Measurements from ENCODE around the gene SLC49A4. TPM values are rescaled to one million over a fixed set of nuclear protein-coding genes. Genes with fewer than 3 reads are reported as not detected.
A peak's percentile ranks its signal among the peaks of the same experiment; 100 is the strongest.

Gene SLC49A4
- total RNA-seq, 2 experiments from 2014 or later: 1.4 to 1.7 TPM

DNA sequence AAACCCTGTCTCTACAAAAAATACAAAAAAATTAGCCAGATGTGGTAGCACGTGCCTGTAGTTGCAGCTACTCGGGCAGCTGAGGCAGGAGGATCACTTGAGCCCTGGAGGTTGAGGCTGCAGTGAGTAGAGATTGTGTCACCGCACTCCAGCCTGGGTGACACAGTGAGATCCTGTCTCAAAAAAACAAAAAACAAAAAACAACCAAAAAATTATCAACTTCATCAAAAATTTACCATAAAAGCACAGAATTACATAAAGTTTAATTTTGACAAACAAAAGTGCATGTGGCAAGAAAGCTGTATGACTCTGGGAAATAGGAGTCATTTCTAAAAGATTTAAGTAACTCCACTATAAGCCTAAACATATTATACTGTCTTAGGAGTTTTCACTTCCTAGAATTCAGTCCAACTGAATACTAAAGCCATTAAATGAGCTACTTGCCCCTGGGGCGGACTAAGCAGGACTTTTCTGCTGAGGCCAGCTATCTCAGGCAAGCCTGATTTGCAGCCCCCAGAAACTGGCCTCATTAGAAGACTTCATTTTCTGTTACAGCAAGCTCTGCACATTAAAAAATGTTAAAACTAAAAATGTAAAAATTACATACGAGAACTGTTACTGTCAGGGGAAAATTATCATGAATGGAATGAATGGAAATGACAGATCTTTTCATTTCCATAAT, 24.2 kb upstream of the SLC49A4 start:
- intact Hi-C loops (cut with micrococcal nuclease): no loop called here
- Mint-ChIP-seq H3K4me3 (no peak overlapping the region), H3K9me3 (no peaks in the 10 kb centered on the region), H3K4me1 (ENCODE audit: low read depth) (no peaks in the 10 kb centered on the region), H3K27ac (no peak overlapping the region), H3K36me3 (ENCODE audit: low read depth) (peaks cover 6% of the 10 kb centered on the region), H3K27me3 (ENCODE audit: low read depth) (no peaks in the 10 kb centered on the region)
- DNase-seq: no peak
- CTCF ChIA-PET: interaction anchor here (0.6 to 0.9 kb wide), 2 partner anchors 34 to 76 kb away, joined by 3 to 4 read pairs; no protein-coding TSS in a partner anchor

DNA sequence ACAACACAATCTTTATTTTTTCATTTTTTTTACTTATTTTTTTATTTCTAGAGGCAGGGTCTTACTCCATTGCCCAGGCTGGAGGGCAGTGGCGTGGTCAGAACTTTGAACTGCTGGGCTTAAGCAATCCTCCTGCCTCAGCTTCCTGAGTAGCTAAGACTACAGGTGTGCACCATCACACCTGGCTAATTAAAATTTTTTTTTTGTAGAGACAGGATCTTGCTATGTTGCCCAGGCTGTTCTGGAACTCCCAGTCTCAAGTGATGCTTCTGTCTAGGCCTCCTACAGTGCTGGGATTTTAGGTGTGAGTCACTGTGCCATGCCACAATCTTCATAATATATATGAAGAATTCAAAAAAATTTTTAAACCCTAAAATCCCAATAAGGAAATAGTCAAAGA, 22.0 kb upstream of the SLC49A4 start:
- Mint-ChIP-seq H3K36me3 (ENCODE audit: low read depth) (peaks cover 6% of the 10 kb centered on the region), H3K9me3 (no peaks in the 10 kb centered on the region), H3K27ac (no peak overlapping the region), H3K4me1 (ENCODE audit: low read depth) (no peaks in the 10 kb centered on the region), H3K4me3 (no peak overlapping the region), H3K27me3 (ENCODE audit: low read depth) (no peaks in the 10 kb centered on the region)
- CTCF ChIA-PET: interaction anchor here (1.1 kb wide), 1 partner anchor 15 kb away, joined by 3 read pairs; no protein-coding TSS in a partner anchor
- intact Hi-C loops (cut with micrococcal nuclease): no loop called here
- no peak for DNase-seq

DNA sequence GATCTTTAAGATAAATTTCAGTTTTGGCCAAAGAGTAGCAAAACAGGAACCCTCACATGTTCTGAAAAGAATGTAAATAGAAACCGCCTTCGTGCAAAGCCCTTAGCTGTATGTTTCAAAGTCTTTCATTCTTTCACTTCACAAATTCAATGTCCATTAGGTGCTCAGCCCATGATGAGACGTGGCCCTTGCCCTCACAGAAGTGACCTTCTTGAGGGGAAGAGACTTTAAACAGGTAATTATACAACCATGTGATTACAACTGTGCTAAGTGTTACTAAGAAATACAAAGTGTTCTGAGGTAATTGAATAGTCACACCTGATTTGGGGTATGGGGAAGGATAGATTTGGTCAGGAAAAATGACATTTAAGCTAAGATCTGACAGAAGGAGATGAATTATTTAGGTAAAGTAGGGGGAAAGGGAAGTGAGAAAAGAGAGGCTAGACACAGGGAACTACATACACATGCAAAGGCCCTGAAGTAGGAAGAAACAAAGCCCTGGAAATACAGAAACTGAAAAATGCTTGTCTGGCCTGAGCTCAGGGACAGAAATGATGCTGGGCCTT, 20.8 kb upstream of the SLC49A4 start:
- Mint-ChIP-seq H3K27me3 (ENCODE audit: low read depth) (no peaks in the 10 kb centered on the region), H3K27ac (no peak overlapping the region), H3K9me3 (no peaks in the 10 kb centered on the region), H3K4me3 (no peak overlapping the region), H3K4me1 (ENCODE audit: low read depth) (no peaks in the 10 kb centered on the region), H3K36me3 (ENCODE audit: low read depth) (peaks cover 6% of the 10 kb centered on the region)
- intact Hi-C loops (cut with micrococcal nuclease): no loop called here
- DNase-seq: no peak
- CTCF ChIA-PET: interaction anchor here (0.9 to 1.3 kb wide), 2 partner anchors 19 to 45 kb away, joined by 3 read pairs; no protein-coding TSS in a partner anchor

DNA sequence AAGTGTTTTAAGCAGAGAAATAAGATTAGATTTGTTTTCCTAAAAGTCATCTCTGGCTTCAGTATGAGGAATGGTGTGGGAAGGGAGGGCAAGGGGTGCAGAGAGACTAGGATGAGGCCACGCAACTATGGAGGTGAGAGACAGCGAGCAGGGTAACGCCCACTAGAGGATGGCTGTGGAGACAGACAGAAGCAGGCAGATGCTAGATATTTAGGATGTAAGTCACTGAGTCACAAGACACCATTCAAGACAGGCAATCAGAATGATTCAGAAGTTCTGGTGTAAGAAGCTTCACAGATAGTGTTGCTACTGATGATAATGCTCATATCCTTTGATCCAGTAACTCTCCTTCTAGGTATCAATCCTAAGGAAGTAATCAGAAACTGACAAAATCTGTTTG, 20.3 kb upstream of the SLC49A4 start:
- intact Hi-C loops (cut with micrococcal nuclease): no loop called here
- Mint-ChIP-seq H3K27me3 (ENCODE audit: low read depth) (no peaks in the 10 kb centered on the region), H3K9me3 (no peaks in the 10 kb centered on the region), H3K27ac (no peak overlapping the region), H3K4me1 (ENCODE audit: low read depth) (no peaks in the 10 kb centered on the region), H3K36me3 (ENCODE audit: low read depth) (peaks cover 6% of the 10 kb centered on the region), H3K4me3 (no peak overlapping the region)
- CTCF ChIA-PET: interaction anchor here (0.6 to 1.1 kb wide), 2 partner anchors 129 to 363 kb away, joined by 3 to 4 read pairs; no protein-coding TSS in a partner anchor
- no peak for DNase-seq

DNA sequence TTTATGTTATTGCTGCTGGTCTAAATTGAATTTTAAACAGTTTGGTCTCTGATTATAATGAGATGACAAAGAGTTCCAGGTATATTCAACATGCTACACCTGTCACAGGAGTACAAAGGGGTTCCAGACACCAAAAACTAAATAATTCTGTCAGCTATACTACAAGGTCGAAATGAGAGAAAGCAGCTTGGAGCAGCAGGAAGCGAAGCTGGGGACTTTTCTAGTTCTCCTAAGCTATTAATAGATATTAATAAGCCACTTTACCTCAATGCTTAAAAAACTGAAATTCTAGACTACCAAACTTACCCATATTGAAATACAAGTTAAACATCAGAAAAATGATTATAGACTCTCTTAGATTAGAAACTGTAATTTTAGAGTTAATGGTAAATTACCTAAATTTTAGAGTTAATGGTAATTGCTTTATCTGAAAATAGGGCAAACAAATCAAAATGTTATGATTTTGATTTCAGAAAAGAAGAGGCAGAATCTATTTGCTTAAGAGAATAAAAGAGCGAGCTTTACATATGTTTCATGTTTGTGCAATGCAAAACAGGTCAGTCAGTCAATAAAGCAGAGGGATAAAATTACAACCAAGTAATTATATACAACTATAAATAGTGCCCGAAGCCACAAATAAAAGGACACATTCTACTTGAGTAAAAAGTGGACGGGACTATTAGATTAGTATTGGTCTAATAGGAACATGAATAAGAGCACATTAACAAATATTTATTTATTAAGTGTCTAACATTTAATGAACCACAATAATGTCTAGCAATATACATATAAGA, 18.0 kb upstream of the SLC49A4 start:
- H3K27me3 Mint-ChIP-seq (ENCODE audit: low read depth): no peaks in the 10 kb centered on the region
- H3K9me3 Mint-ChIP-seq: no peaks in the 10 kb centered on the region
- H3K4me1 Mint-ChIP-seq (ENCODE audit: low read depth): no peaks in the 10 kb centered on the region
- intact Hi-C loops (cut with micrococcal nuclease): no loop called here
- CTCF ChIA-PET: interaction anchor here (0.9 kb wide), 1 partner anchor 22 kb away, joined by 4 read pairs; no protein-coding TSS in a partner anchor
- no peak overlapping the region for H3K4me3 Mint-ChIP-seq
- H3K36me3 Mint-ChIP-seq (ENCODE audit: low read depth): peaks cover 6% of the 10 kb centered on the region
- H3K27ac Mint-ChIP-seq: no peak overlapping the region
- no peak for DNase-seq

DNA sequence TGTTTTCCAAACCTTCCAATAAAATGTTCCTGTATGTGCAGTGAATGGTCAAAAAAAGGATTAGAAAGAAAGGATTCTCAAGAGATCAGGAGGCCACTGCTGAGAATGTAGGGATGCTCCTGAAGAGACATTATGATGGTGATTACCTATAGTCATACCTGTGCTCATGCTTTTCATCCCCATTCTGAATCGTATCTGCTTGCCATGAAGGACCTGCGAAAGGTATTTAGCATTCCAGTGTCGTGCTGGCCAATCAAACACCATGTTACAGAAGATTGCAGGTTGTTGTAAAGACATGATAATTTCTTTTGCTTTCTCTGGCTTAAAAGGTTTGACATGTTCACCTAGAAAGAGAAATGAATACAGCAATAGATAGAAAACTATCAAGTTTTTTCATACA, 17.3 kb upstream of the SLC49A4 start:
- no peak for DNase-seq
- Mint-ChIP-seq H3K4me1 (ENCODE audit: low read depth) (no peaks in the 10 kb centered on the region), H3K27me3 (ENCODE audit: low read depth) (no peaks in the 10 kb centered on the region), H3K36me3 (ENCODE audit: low read depth) (peaks cover 6% of the 10 kb centered on the region), H3K9me3 (no peaks in the 10 kb centered on the region), H3K27ac (no peak overlapping the region), H3K4me3 (no peak overlapping the region)
- intact Hi-C loops (cut with micrococcal nuclease): no loop called here
- CTCF ChIA-PET: no interaction called here

DNA sequence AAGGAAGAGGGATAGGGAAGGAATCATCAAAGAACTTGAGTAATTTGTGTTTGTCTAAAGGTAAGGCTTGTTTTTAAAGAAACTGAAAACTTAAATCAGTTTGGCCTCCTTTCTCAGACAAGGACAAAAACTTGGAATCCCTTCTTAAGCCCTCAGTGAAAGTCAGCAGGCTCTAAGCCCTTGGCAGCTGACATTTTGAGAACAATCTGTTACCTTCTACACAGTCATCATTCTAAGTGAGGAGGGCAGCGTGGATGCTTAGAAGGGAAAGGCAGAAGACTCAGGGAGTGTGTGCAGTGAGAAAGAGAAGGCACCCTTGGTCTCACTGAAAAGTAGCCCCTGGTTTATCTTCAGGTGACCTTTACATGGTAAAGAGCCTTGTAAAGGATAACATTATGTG, 12.1 kb upstream of the SLC49A4 start:
- intact Hi-C loops (cut with micrococcal nuclease): no loop called here
- Mint-ChIP-seq H3K4me1 (ENCODE audit: low read depth) (peaks cover 6% of the 10 kb centered on the region), H3K27ac (no peak overlapping the region), H3K9me3 (no peaks in the 10 kb centered on the region), H3K36me3 (ENCODE audit: low read depth) (peaks cover 6% of the 10 kb centered on the region), H3K4me3 (no peak overlapping the region), H3K27me3 (ENCODE audit: low read depth) (no peaks in the 10 kb centered on the region)
- CTCF ChIA-PET: no interaction called here
- DNase-seq: no peak

DNA sequence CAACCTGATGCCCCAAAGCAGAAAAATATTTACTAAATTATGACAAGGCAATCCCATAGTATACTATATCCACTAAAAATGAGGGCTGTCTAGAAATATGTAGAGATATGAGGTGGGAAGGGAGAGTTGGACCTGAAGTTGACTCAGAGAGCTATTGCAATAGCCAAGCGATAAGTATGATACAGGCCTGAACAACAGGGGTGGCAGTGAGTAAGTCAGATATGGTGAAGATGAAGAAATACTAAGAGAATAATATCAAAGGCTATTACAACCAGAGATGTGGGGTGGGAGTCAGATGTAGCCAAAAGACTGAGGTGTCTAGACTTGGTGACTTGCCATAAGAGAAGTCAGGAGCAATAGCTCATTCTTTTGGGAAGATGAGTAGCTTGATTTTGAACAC, 10.4 kb upstream of the SLC49A4 start:
- Mint-ChIP-seq H3K9me3 (no peaks in the 10 kb centered on the region), H3K27me3 (ENCODE audit: low read depth) (no peaks in the 10 kb centered on the region), H3K4me1 (ENCODE audit: low read depth) (peaks cover 17% of the 10 kb centered on the region), H3K36me3 (ENCODE audit: low read depth) (peaks cover 6% of the 10 kb centered on the region), H3K27ac (no peak overlapping the region), H3K4me3 (no peak overlapping the region)
- DNase-seq: no peak
- CTCF ChIA-PET: no interaction called here
- intact Hi-C loops (cut with micrococcal nuclease): no loop called here

DNA sequence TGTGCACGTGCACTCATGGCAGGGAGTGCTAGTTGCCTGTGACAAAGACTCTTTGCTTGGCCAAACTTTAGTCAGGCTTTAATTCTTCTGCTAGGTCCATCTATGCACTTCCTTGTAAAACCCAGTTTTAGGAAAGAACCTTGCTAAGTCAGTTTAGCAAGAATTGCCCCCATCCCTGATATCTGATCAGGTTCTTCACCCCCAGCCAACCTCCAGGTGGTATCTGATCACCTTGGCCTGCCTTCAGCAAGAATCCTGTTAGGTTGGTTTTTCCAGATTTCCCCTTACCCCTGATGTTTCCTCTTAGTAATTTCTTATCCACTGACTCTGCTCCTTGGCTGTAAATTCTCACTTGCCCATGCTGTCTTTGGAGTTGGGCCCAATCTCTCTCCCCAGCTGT, 9.6 kb upstream of the SLC49A4 start:
- DNase-seq: no peak
- no peaks in the 10 kb centered on the region for H3K27me3 Mint-ChIP-seq (ENCODE audit: low read depth)
- H3K4me3 Mint-ChIP-seq: no peak overlapping the region
- no peaks in the 10 kb centered on the region for H3K9me3 Mint-ChIP-seq
- CTCF ChIA-PET: no interaction called here
- intact Hi-C loops (cut with micrococcal nuclease): no loop called here
- no peak overlapping the region for H3K27ac Mint-ChIP-seq
- peaks cover 6% of the 10 kb centered on the region for H3K36me3 Mint-ChIP-seq (ENCODE audit: low read depth)
- H3K4me1 Mint-ChIP-seq (ENCODE audit: low read depth): peaks cover 17% of the 10 kb centered on the region

DNA sequence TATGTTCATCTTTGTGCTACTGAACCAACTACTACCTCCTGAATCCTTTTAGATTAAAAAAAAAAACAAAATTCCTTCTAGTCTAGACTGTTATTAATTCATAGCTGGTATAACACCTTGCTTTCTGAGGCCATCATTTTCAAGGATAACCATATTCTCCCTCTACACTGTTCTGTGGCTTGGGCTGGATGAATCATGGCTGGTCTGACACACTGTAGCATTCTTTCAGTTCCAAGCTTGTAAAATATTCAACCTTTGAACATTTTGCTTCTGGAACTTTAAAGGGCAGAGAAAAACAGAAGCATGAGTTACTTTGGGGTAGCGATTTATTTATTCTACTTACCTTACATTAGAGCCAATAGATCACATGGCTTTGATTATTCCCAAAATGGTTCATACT, 8.8 kb upstream of the SLC49A4 start:
- Mint-ChIP-seq H3K27ac (no peak overlapping the region), H3K4me1 (ENCODE audit: low read depth) (peaks cover 17% of the 10 kb centered on the region), H3K4me3 (no peak overlapping the region), H3K27me3 (ENCODE audit: low read depth) (no peaks in the 10 kb centered on the region), H3K9me3 (no peaks in the 10 kb centered on the region), H3K36me3 (ENCODE audit: low read depth) (peaks cover 6% of the 10 kb centered on the region)
- intact Hi-C loops (cut with micrococcal nuclease): no loop called here
- CTCF ChIA-PET: no interaction called here
- peak; percentile 23 for DNase-seq

DNA sequence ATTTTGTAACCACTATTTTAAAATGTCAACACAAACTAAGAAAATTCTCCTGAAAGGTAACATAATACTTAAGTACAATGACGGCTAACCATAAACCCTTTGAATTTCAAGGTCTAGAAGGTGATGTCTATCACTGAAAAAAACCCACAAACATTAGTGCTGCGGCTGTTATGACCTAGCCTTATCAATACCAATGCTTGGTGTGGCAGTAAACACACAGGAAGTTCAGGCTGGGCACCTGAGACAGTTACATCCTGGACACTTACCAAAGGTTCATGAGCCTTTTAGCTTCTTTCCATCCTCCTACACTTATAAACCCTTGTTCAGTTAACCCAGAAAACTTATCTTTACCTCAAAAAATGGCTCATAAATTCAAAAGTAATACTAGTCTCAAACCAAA, 7.0 kb upstream of the SLC49A4 start:
- CTCF ChIA-PET: no interaction called here
- no peaks in the 10 kb centered on the region for H3K27me3 Mint-ChIP-seq (ENCODE audit: low read depth)
- no peak for DNase-seq
- intact Hi-C loops (cut with micrococcal nuclease): no loop called here
- H3K4me3 Mint-ChIP-seq: no peak overlapping the region
- H3K4me1 Mint-ChIP-seq (ENCODE audit: low read depth): peaks cover 19% of the 10 kb centered on the region
- no peak overlapping the region for H3K27ac Mint-ChIP-seq
- no peaks in the 10 kb centered on the region for H3K9me3 Mint-ChIP-seq
- peaks cover 2% of the 10 kb centered on the region for H3K36me3 Mint-ChIP-seq (ENCODE audit: low read depth)

DNA sequence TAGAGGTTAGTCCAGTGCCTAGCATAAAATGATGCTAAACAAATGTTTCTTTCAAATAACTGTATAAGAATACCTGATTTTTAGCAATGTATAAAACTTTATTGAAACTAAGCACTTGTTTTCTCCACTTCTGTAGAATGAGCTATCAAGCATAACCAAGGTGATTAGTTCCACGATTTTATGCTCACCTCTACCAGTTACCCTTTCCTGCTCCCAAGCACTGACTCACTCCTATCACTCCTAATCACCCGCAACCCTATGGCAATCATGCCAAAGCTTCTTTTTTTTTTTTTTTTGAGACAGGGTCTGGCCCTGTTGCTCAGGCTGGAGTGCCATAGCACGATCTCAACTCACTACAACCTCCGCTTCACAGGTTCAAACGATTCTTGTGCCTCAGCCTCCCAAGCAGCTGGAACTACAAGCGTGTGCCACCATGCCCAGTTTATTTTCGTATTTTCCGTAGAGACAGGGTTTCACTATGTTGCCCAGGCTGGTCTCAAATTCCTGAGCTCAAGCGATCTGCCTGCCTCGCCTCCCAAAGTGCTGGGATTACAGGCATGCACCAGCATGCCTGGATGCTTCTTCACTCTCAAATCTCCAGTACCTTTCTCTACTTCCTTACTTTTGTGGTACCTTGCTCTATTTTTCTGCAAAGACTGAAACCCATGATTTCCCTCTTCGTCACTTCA, 5.1 kb upstream of the SLC49A4 start:
- intact Hi-C loops (cut with micrococcal nuclease): loop anchor here (5.0 to 10.0 kb wide), 3 partner anchors 227 to 1245 kb away; partner anchors contain the start of genes DTX3L, PARP9 and POLQ
- Mint-ChIP-seq H3K9me3 (no peaks in the 10 kb centered on the region), H3K27ac (no peak overlapping the region), H3K36me3 (ENCODE audit: low read depth) (no peaks in the 10 kb centered on the region), H3K4me1 (ENCODE audit: low read depth) (peaks cover 23% of the 10 kb centered on the region), H3K27me3 (ENCODE audit: low read depth) (no peaks in the 10 kb centered on the region), H3K4me3 (no peak overlapping the region)
- CTCF ChIA-PET: no interaction called here
- DNase-seq: no peak
